ENCODE measurements around the gene SPP1.

Gene SPP1

DNA sequence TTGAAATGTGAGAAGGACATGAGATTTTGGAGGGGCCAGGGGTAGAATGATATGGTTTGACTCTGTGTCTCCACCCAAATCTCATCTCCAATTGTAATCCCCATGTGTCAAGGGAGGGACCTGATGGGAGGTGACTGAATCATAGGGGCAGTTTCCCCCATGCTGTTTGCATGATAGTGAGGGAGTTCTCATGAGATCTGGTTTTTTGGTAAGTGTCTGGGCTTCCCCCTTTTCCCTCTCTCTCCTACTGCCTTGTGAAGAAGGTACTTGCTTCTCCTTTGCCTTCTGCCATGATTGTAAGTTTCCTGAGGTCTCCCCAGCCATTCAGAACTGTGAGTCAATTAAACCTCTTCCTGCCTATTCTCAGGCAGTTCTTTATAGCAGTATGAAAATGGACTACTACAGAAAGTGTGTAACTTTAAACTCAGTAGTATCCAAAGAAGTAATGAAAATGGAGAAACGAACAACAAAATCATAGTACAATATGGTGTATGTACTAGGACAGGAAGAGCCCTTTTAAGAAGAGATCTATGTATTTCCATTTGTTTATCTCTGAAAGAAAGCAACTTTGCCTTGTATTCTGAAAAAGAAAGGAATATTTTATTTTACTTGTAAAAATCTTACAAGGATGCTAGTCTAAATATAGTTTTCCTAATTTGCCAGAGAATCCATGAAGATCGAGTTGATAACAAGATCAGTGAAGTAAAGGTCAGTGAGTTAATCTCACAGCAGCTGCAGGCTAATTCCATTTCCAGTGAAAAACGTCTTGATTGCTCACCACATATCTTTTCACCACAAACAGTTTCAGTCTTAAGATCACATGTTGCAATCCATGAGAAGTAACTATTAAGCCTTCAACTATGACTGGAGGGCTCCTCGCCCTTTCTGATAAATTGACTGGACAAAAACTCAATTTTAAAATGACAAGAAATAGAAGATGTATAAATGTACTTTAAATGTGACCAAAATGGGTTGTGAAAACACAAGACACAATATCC, 52.4 kb downstream of the SPP1 start:
- DNase-seq = no peak

DNA sequence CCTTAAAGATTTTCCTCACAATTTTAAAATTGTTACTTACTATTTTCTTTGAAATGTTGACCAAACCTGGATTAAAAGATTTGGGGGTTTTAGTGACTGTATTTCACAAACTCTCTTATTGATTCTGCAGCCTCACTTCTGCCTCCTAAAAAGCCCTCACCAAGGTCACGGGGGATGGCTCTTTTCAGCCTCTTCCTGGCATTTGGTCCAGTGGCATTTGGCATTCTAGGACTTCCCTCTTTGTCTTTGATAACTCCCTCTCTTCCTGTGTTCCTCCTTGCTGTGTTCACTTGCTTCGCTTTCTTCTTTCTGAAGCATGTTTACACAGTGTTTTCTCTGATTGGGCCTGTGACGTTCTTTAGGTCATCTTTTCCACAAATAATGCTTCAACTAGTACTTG, 53.4 kb downstream of the SPP1 start:
- no peak for DNase-seq

DNA sequence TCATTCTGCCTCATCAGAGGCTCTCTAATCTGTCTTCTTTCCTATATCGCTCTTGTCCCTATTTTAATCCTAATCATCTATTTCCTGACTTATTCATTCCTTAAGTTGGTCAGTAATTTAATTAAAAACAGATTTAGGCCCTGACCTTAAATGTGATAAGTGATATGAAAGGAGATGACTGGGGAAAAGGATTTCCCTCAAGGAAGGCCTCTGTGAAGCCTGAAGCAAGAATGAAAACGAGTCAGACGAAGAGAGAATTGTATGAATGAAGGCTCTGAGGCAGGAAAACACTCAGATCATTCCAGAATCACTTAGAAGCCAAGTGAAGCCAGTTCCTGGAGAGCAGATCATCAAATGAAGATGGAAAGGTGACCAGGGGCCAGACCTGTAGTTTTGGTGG, 54.0 kb downstream of the SPP1 start:
- DNase-seq = no peak

DNA sequence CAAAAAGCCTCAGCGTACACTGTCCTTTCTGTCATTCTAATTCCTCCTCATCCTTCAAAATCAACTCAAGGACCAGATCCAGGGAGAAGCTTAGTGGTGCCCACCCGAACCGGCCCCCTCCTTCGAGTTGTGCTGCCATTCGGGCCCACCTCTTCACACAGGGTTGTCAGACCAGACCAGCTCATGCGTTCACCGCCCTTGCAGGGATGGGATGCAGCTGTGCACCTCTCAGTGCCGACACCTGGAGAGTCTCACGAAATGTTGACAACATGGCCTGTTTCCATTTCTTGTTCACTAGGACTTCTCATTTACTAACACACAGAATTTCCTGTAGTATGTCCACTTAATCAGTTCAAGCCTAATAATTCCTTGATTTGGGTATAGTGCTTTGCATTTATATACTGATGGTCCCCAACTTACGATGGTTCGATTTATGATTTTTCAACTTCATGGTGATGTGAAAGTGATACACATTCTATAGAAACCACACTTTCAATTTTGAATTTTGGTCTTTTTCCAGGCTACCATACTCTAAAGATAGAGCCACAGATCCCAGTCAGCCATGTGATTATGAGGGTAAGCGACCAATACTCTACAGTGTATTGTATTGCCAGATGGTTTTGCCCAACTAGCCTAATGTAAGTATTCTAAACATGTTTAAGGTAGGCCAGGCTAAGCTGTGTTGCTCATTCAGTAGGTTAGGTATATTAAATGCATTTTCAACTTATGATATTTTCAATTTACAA, 55.2 kb downstream of the SPP1 start:
- DNase-seq = no peak
